A204.1 (cell line): ENCODE measurements around the gene FOXL3.
"Not testable (repeated sequence)": the region's sequence is repeated elsewhere in the genome, so short reads cannot be mapped to it uniquely, and the experiment has no call there.

Source experiments
- FAIRE-seq: peaks from 2 replicates; lab custom pipeline; 2012; peaks lifted over from hg19 to GRCh38; lab: Jason Lieb, UNC

The FOXL3 gene

DNA sequence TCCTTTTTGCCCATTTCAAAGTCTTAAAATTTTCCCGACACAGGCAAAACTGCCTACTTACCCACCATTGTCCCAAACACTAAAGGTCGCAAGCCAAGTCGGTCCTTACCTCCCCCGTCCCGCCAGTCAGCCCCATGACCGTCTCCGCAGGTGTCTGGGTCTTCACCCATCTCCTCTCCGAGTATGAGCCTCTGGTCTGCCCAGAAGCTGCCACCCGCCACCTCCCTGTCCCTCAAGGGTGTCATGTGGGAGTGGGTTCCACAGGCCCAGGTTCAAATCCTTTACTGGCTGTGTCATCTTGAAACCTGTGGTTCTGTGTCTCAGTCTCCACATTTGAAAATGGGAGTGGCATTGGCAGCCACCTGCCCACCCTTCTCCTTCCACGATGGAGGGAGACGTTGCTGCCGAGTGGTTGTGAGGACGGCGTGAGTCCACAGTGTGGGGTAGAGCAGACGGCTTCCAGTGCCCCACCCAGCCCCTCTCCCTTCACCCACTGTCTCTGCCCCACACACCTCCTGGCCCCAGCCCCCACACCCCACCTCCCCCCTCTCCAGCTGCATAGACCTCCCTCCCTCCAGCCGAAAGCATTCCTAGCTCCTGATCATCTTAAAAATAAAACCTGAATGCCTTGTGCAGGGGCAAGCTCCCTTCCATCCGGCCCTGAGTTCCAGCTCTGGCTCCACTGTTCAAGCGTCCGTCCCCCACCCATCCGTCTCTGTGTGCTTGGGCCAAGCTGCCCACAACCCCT, 35.3 kb downstream of the FOXL3 start:
- no peak for FAIRE-seq

GRCh38 chr7:325811-326210, 35.8 kb downstream of the FOXL3 start:
- FAIRE-seq = no peak

DNA sequence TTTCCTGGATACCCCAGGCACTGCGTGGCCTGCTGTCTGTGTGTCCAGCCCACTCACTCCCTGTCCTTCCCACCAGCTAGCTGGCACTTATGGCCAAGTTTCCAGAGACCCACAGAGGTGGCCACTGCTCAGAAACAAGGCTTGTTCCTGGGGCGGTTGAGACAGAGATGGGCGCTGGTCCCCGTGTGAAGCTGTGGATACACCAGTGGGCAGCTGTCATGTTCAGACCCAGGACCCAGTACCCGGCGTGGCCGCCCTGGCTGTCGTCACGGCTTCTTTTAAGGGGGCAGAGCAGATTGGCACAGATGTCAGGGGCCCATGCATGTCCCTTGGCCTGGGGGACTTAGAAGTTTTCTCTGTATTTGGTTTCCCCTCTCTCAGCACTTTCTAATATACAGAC, 36.3 kb downstream of the FOXL3 start:
- FAIRE-seq = no peak

DNA sequence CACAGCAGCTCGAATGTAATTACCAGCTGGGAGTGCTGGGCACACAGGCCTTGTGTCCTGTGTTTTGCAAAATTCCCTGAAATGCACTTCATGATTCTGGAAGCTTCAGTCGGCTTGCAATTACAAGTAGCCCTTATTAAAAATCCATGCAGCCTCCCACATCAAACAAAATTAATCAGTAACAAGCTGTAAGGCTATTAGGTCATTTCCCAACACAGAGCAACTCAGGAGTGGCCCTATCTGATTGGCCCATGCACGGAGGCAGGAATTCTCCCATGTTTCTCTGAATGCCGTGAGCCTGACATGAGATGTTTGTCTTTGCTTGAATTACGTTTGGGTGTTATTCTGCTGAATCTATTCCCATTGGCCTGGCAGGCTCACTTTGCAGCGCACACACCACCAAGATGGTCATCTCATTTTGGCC, 36.9 kb downstream of the FOXL3 start:
- no peak for FAIRE-seq

- no peak for FAIRE-seq
These were observed 37.4 kb downstream of the FOXL3 start for GRCh38 chr7:327233-327931.

- no peak for FAIRE-seq
These were observed 38.2 kb downstream of the FOXL3 start for GRCh38 chr7:327991-328702.

GRCh38 chr7:329691-330281, 39.8 kb downstream of the FOXL3 start:
- no peak for FAIRE-seq

- FAIRE-seq = no peak
These were observed 40.7 kb downstream of the FOXL3 start for GRCh38 chr7:330511-331230.

DNA sequence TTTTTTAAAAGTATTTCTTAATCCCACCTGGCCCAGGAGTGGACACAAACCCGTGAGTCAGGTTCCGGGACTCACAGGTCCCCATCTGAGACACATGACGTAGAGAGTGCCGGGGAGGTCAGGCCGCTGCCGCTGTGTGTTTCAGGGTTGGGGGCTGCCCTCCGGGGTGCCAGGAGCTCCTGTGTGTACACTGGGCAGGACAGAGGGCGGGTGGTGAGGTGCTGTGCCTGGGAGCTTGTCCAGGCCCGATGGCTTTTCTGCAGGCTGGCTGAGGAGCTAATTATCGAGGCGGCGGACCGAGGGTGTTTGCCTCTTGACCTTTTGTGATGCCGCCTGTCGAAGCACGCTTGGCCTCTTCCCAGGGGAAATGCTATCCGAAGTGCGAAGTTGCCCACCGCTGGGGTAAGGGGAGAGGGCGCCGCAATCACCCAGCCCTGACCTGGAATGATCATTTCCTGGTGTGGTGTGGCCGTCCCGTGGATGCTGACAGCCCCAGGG, 42.1 kb downstream of the FOXL3 start:
- no peak for FAIRE-seq

GRCh38 chr7:332646-333392, 42.8 kb downstream of the FOXL3 start:
- no peak for FAIRE-seq

DNA sequence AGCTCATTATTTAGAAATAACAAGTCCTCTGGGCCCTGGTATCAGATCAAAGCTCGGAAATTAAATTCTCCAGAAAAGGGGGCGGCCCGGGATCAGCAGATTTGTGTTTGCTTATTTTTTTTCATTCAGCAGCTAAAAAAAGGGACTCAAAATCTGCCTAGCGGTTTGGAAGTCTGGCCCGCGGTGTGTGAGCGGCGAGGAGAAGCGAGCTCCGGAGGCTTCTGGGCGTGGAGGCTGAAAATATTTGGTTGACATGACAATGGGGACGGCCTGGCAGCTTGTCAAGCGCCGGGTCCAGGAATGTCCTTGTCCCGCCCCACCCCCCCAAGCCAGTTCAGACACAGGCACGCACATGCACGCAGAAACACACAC, 43.4 kb downstream of the FOXL3 start:
- no peak for FAIRE-seq

GRCh38 chr7:334618-335357, 44.8 kb downstream of the FOXL3 start:
- no peak for FAIRE-seq

- FAIRE-seq = no peak
These were observed 45.6 kb downstream of the FOXL3 start for GRCh38 chr7:335358-336148.

GRCh38 chr7:336149-336533, 46.2 kb downstream of the FOXL3 start:
- not testable (repeated sequence) for FAIRE-seq

DNA sequence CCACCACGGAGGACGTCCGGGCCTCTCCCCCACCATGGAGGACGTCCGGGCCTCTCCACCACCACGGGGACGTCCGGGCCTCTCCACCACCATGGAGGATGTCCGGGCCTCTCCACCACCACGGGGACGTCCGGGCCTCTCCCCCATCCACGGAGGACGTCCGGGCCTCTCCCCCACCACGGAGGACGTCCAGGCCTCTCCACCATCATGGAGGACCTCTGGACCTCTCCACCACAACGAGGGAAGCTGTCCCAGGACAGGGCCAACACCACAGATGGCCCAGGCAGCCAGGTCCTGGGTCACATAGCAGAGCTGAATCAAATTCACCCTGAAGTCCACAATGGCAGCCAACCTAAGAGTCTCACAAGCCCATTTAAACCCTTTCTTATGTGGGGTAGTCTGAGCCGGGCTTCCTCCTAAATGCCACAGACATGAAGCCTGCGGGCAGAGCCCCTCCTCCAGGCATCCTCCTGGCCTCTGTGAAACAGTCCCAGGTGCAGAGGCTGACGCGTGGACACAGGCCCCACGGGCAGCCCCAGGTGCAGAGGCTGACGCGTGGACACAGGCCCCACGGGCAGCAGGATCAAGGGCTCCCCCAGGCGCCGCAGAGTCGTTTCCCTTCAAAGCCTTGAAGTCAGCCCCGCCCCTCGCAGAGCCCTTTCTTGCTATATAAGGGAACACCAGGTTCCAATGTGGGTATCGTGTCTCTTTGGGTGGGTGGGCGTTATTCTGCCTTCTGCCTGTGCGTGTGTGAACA, 47.0 kb downstream of the FOXL3 start:
- no peak for FAIRE-seq

GRCh38 chr7:337567-337951, 47.6 kb downstream of the FOXL3 start:
- FAIRE-seq = no peak

DNA sequence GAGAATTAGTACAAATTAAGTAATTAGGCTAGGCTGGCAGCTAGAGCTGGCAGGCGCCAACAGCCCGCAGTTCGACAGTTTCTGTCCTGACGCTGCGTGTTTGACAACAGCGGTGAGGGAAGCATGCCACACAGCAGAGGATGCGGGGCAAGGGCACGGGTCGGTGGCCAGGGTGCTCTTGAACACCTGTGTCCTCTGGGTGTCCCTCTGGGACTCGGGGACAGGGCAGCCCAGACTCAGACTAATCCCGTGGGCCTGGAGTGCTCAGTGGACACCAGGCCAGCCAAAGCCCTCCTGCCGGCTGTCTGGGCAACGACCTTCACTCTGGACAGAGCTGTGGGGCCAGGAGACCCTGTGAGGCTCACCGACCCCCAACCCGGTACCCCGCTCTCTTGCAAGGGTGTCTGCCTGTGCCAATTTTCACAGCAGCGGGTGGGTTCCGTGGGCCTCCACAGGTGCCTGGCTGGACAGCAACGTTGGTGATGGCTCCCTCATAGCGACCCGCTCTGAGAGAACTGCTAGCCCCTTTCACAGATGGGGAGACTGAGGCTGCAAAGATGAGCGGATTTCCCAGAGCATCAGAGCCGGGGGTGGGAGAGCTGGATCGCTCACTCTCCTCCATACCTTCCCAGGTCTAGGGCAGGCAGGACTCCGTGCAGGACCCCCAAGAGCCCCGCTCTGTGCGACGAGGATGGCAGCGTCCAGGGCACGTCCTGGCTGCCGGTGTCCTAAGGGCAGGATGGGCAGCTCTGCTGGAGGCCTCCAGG, 48.5 kb downstream of the FOXL3 start:
- FAIRE-seq = no peak

DNA sequence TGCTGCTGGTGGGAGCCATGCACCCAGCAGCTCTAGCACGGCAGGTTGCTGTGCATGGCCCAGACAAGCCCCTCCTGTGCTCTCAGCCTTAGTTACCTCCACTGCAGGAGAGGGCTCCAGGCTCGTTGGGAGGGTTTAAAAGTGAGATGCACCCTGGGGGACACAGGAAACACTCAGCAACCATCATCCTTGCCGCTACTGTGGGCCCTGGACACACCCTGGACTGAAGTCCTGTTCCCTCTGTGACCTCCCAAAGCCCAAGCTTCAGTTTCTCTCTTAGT, 49.0 kb downstream of the FOXL3 start:
- FAIRE-seq = no peak

DNA sequence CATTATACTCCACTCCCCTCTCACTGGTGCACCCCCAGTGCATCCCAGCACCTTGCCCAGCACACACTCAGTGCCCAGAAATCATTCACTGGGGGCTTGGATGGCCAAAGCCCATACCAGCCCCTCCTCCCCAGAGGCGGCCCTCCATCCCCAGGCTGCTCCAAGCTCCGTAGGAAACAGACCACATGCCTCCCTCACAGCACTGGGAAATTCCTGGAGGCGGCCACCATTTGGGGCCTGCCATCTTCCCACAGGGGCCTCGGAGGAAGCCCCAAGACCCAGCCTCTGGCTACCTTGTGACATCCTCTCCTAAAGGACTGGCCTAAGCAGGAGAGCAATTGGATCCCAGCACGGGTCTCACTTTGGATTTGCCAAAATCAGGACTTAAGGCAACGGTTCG, 49.7 kb downstream of the FOXL3 start:
- FAIRE-seq = no peak
